Left lung (tissue), 10 donors: ENCODE measurements around the gene NAT9. TPM values are rescaled to one million over a fixed set of nuclear protein-coding genes. Genes with fewer than 3 reads are reported as not detected.

ENCODE experiments used
- ATAC-seq: fragments of 200-7000 bp; cut with Tn5 transposase; one replicate; pipeline ENCODE4 v1.9.1; 2020; ENCODE audit warnings: moderate library complexity
- DNase-seq, 4 donors: peaks; one replicate each; pipeline ENCODE4 v3.0.0-alpha.2; 2013 to 2020
- H3K27ac ChIP-seq, 2 donors: fragments of 200-600 bp; sonication (generic) in 1 of 2; one replicate each; pipeline versions ENCODE4 v1.5.0 to v1.8.0; 2020 to 2021
- H3K27me3 ChIP-seq, 2 donors: fragments of 200-600 bp; sonication (generic) in 1 of 2; one replicate each; pipeline versions ENCODE4 v1.5.0 to v1.8.0; 2020 to 2021
- H3K36me3 ChIP-seq, 2 donors: fragments of 200-600 bp; sonication (generic) in 1 of 2; one replicate each; pipeline versions ENCODE4 v1.5.0 to v1.8.0; 2020 to 2021
- H3K4me1 ChIP-seq, 2 donors: fragments of 200-600 bp; one replicate each; pipeline ENCODE4 v1.8.0; 2021
- H3K4me3 ChIP-seq, 2 donors: fragments of 200-600 bp; sonication (generic) in 1 of 2; one replicate each; pipeline versions ENCODE4 v1.5.0 to v1.8.0; 2020 to 2021; ENCODE audit warnings: mild to moderate bottlenecking in 1 of 2
- H3K9me3 ChIP-seq, 2 donors: fragments of 200-600 bp; sonication (generic) in 1 of 2; one replicate each; pipeline versions ENCODE4 v1.5.0 to v1.8.0; 2020 to 2021
- CTCF ChIP-seq, 2 donors: fragments of 200-600 bp; sonication (generic) in 1 of 2; IDR thresholded peaks; one replicate each; pipeline versions ENCODE4 v1.5.0 to v1.8.0; 2021; ENCODE audit warnings: antibody characterized with exemption in 2 of 2
- intact Hi-C, 2 donors: fragments of 100-400 bp; cut with DNase I; formaldehyde crosslinking; loops; one replicate each; pipeline versions ENCODE4 v1.11.2 to v1.14.2; 2022
- polyA plus RNA-seq, 6 donors: library from polyadenylated mRNA; unstranded; fragments of 120-200 nt; gene quantifications; one replicate each; pipeline ENCODE4 v1.2.1, GENCODE V29; 2013; ENCODE audit not compliant: insufficient read length in 6 of 6
- total RNA-seq, 2 donors: library from RNA; stranded (reverse); fragmentation: NEBNext Ultra II Directional; extraction: Animal tissue kit (Norgen Biotek cat#: 25700); gene quantifications; one replicate each; pipeline ENCODE4 v1.2.1, GENCODE V29; 2021
- donor health status: DM: no; HTN: yes; CAD: no.
- donor health status: DM: no; HTN: no; CAD: no.

Gene NAT9
- total and polyA plus RNA-seq, 8 donors, result 40.3 to 52.8 (median 45.5) TPM

- peaks cover 23 to 69% of the 10 kb centered on the region in 2 donors for H3K4me1 ChIP-seq
- peak; percentile 71 for ATAC-seq
Observed at GRCh38 chr17:74759941-74760340, 16.2 kb downstream of the NAT9 start.

GRCh38 chr17:74759243-74759801 lies 16.8 kb downstream of the NAT9 start:
- Histone ChIP-seq H3K27me3 (no peaks in the 10 kb centered on the region), H3K4me3 (no peak overlapping the region), H3K4me1 (peaks cover 23 to 72% of the 10 kb centered on the region in 2 donors), H3K27ac (peak overlapping the region in 1 of 2 donors; percentile 57), H3K36me3 (peaks cover 0 to 9% of the 10 kb centered on the region in 2 donors), H3K9me3 (no peaks in the 10 kb centered on the region)
- ATAC-seq, result peak; percentile 23
- intact Hi-C loops, result no loop called here
- no peak for TF ChIP-seq CTCF (IDR thresholded peaks at IDR 0.05)
- DNase-seq, result peak in 1 of 4 donors; percentile 72

More at GRCh38 chr17:74759941-74760340, 16.2 kb downstream of the NAT9 start:
- H3K36me3 ChIP-seq, result peaks cover 0 to 15% of the 10 kb centered on the region in 2 donors
- no peak overlapping the region for H3K4me3 ChIP-seq
- H3K27ac ChIP-seq, result no peak overlapping the region
- no peaks in the 10 kb centered on the region for H3K9me3 ChIP-seq
- H3K27me3 ChIP-seq, result no peaks in the 10 kb centered on the region
- DNase-seq, result peak in 2 of 4 donors; percentile 79 to 80
- no peak for TF ChIP-seq CTCF (IDR thresholded peaks at IDR 0.05)
- intact Hi-C loops, result no loop called here

DNA sequence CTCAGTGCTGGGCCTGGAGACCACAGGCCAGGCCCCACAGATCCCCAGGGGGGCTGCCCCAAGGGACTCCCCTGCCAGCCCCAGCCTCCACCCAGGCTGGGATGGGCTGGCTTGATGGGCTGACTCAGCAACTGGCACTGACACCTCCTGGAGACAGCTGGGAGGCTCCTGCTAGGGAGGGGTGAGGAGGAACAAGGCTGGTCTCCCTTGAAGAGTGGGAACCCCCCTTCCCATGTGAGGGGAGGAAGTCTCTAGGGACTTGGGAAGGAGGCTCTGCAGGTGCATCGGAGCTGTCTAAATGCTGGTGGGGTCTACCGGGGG lies 17.3 kb downstream of the NAT9 start:
- DNase-seq, result no peak
- Histone ChIP-seq H3K36me3 (peaks cover 0 to 6% of the 10 kb centered on the region in 2 donors), H3K4me3 (no peak overlapping the region), H3K27me3 (no peaks in the 10 kb centered on the region), H3K9me3 (no peaks in the 10 kb centered on the region), H3K27ac (peak overlapping the region in 1 of 2 donors; percentile 57), H3K4me1 (peaks cover 23 to 74% of the 10 kb centered on the region in 2 donors)
- no peak for TF ChIP-seq CTCF (IDR thresholded peaks at IDR 0.05)
- ATAC-seq, result peak; percentile 41
- intact Hi-C loops, result no loop called here

GRCh38 chr17:74757931-74758847 lies 18.0 kb downstream of the NAT9 start:
- no peaks in the 10 kb centered on the region for H3K9me3 ChIP-seq
- TF ChIP-seq CTCF (IDR thresholded peaks at IDR 0.05), result no peak
- H3K4me1 ChIP-seq, result peaks cover 23 to 75% of the 10 kb centered on the region in 2 donors
- intact Hi-C loops, result no loop called here
- no peaks in the 10 kb centered on the region for H3K36me3 ChIP-seq
- H3K27ac ChIP-seq, result peak overlapping the region in 1 of 2 donors; percentile 57
- peak in 1 of 4 donors; percentile 81 for DNase-seq
- H3K27me3 ChIP-seq, result no peaks in the 10 kb centered on the region
- peak; percentile 9 for ATAC-seq
- H3K4me3 ChIP-seq, result no peak overlapping the region

DNA sequence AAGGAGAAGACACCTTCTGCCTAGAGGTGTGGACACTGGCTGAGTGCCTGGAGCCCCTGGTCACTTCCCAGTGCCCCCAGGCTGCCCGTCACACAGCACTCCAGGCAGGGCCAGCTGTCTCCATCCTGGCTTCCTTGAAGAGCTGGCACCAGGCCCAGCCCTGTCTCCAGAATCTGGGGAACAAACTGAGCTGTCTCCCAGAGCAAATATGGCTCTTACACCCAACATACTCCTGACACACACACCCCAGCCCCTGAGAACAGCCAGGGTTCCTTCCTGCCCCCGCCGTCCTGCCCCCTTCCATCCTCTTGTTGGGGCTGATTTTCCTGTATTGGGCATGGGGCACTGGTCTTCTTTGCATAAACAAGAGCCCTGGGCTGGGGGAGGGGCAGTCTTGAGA lies 18.6 kb downstream of the NAT9 start:
- peaks cover 23 to 76% of the 10 kb centered on the region in 2 donors for H3K4me1 ChIP-seq
- intact Hi-C loops, result no loop called here
- ATAC-seq (no peak), DNase-seq (peak in 2 of 4 donors; percentile 71 to 79)
- no peaks in the 10 kb centered on the region for H3K9me3 ChIP-seq
- no peak overlapping the region for H3K4me3 ChIP-seq
- no peak overlapping the region for H3K27ac ChIP-seq
- no peaks in the 10 kb centered on the region for H3K27me3 ChIP-seq
- no peak for TF ChIP-seq CTCF (IDR thresholded peaks at IDR 0.05)
- H3K36me3 ChIP-seq, result no peaks in the 10 kb centered on the region
